Inflammatory macrophage treated with lipopolysaccharide for 1 hour (primary cell): Measurements from ENCODE around the gene RAB1A.
"Not testable (repeated sequence)": the region's sequence is repeated elsewhere in the genome, so short reads cannot be mapped to it uniquely, and the experiment has no call there.

Experiments
- DNase-seq, 2 donors: peaks; one replicate each; pipeline ENCODE4 v3.0.0-alpha.2; 2020 to 2022

The RAB1A gene

GRCh38 chr2:65129826-65130663, at the start of gene RAB1A:
Gene RAB1A (minus strand): TSS chr2:65130106. CDS start chr2:65129915, 191 bp downstream.
- DNase-seq: peak; percentile 98 to 100

DNA sequence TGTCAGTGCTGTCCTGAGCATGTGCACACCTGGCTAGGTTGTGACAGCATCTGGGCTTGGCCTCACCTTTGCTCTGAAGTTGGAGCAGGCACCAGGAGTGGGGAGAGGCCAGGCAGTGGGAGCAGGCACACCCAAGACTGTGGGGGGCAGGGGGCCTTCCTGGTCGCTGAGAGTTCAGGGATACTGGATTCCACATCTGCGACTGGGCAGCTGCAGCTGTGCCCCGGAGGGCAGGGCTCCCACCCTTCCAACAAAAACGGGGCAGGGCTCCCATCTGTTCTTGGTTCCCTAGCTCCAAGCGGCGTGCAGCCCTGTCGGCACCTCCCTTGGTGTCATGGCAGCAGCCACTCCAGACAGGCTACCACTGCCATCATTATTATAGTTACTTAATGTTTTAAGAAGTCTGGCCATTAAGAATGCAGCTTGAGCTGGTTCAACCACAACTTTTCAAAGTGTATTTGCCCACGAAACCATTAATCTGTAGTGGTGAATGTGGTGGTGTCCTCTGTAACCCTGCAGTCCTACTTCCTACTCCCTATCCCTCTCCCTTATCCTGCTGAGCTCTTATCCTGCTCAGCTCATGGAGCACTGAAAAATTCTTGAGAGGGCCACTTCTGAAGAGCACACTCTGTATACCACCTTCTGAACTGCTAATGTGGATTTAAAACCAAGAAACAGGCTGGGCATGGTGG, 48.0 kb upstream of the RAB1A start:
- no peak for DNase-seq

GRCh38 chr2:65175894-65176530, 46.1 kb upstream of the RAB1A start:
- DNase-seq: no peak

DNA sequence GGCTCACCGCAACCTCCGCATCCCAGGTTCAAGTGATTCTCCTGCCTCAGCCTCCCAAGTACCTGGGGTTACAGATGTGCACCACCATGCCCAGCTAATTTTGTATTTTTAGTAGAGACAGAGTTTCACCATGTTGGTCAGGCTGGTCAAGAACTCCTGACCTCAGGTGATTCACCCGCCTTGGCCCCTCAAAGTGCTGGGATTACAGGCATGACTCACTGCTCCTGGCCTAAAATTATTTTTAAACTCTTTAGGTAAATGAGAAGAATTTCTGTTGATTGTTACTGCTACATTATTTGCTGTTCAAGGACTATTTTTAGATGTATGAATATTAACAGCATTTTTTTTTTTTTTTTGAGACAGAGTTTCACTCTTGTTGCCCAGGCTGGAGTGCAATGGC, 44.1 kb upstream of the RAB1A start:
- not testable (repeated sequence) for DNase-seq

DNA sequence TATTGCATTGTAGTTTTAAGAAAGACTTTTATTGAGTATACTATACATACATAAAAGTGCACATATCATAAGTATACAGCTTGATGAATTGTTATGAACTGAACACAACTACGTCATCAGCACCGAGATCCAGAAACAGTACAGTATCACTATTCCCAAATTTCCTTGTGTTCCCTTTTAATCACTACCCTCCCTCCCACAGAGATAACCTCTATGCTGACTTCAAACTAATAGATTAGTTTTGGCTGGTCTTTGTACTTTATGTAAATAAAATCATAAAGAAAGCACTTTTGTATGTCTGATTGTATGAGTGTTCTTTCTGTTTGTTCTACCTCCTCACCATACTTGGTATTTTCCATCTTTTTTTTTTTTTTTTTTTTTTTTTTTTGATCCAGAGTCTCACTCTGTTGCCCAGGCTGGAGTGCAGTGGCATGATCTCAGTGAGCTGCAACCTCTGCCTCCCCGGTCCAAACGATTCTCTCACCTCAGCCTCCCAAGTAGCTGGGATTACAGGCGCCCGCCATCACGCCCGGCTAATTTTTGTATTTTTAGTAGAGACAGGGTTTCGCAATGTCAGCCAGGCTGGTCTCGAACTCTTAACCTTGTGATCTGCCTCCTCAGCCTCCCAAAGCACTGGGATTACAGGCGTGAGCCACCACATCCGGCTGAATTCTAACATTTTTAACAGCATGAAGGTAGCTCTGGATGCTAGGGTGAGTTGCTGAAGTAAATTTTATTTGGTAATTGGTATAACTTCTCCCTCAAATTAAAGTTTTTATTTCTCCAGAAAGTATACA, 43.3 kb upstream of the RAB1A start:
- no peak for DNase-seq

GRCh38 chr2:65170611-65171477, 40.9 kb upstream of the RAB1A start:
- not testable (repeated sequence) for DNase-seq

- DNase-seq: no peak
Observed at GRCh38 chr2:65169760-65170136, 39.8 kb upstream of the RAB1A start.

- DNase-seq: peak; percentile 76 to 86
Observed at GRCh38 chr2:65165558-65165957, 35.7 kb upstream of the RAB1A start.

GRCh38 chr2:65164426-65164891, 34.6 kb upstream of the RAB1A start:
- DNase-seq: peak; percentile 28 to 47

GRCh38 chr2:65161551-65162100, 31.7 kb upstream of the RAB1A start:
- DNase-seq: no peak

- peak in 1 of 2 donors; percentile 31 for DNase-seq
Observed at GRCh38 chr2:65159906-65160305, 30.0 kb upstream of the RAB1A start.

GRCh38 chr2:65159261-65159660, 29.4 kb upstream of the RAB1A start:
- DNase-seq: no peak

- DNase-seq: no peak
Observed at GRCh38 chr2:65158557-65158956, 28.7 kb upstream of the RAB1A start.

GRCh38 chr2:65157856-65158255, 27.9 kb upstream of the RAB1A start:
- peak in 1 of 2 donors; percentile 39 for DNase-seq

- DNase-seq: no peak
Observed at GRCh38 chr2:65156041-65156440, 26.1 kb upstream of the RAB1A start.

- no peak for DNase-seq
Observed at GRCh38 chr2:65153515-65153914, 23.6 kb upstream of the RAB1A start.

- DNase-seq: no peak
Observed at GRCh38 chr2:65146078-65146477, 16.2 kb upstream of the RAB1A start.

DNA sequence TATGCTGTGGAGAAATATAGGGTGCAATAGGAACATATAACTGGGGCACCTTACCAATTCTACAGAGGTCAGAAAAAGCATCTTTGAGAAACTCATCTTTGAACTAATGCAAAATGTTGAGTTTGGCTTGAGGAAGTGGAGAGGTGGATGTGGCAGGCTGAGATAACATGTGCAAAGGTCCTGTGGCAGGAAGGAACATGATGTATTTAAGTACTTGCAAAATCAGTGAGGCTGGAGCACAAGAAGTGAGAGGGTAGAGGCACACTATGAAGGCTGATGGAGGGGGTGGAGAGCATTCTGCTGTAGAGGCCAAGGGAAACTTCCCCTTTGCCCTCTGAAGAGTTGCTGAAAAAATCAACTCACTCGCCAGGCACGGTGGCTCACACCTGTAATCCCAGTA, 14.7 kb upstream of the RAB1A start:
- no peak for DNase-seq

GRCh38 chr2:65142515-65142914, 12.6 kb upstream of the RAB1A start:
- peak; percentile 23 to 48 for DNase-seq

GRCh38 chr2:65137197-65137775, 7.4 kb upstream of the RAB1A start:
- no peak for DNase-seq

DNA sequence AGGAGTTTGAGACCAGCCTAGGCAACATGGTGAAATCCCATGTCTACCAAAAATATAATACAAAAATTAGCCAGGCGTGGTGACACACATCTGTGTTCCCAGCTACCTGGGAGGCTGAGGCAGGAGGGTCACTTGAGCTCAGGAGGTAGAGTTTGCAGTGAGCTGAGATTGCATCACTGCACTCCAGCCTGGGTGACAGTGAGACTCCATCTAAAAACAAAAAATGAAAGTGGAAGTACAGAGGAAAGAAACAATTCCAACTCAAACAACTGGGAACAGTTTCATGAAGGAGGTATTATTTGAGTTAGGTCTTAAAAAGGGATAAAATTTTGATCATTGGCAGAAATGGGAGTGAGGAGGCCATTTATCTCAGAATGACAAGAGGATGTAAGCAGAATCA, 6.3 kb upstream of the RAB1A start:
- peak in 1 of 2 donors; percentile 16 for DNase-seq
